ENCODE measurements around the gene PIEZO1.

Gene PIEZO1

GRCh38 chr16:88817785-88818574 is 33.0 kb upstream of the PIEZO1 start:
- DNase-seq (ENCODE audit: low read depth in 2 of 2) = no peak

DNA sequence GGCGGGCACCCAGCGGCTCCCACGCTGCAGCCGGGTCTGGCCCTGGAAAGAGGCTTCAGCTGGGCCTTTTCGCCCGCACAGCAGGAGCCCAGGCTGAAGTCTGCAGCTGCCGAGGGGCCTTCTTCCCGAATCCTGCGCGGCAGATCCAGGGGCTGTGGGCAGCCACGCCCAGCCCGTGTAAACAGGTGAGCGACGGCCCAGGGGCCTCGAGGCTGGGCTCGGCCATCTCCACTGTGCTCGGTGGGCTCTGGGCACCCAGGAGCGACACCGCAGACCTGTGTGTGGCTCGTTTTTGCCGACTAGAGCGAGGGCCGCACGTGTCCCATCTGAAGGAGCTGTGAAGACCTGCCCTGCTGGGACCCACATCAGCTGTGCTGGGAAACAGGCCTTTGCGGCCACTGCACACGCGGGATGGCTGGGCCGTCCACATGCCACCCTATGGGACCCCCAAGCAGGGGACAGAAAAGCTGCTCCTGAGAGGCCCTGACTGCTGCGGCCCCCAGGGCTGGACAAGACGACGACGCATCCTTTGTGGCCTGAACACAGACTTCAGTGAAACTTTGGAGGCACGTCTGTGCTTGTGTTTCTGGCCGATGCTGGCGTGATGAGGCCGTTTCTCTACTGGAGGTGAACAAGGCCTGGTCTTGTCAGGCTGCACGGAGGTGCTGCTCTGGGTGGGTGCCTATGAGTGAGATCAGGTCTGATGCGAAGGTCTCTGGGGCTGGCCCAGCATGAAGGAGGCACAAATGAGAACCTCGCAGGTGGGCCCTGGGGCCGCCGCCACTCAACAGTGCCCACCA is 31.9 kb upstream of the PIEZO1 start:
- no peak for DNase-seq (ENCODE audit: low read depth in 2 of 2)

GRCh38 chr16:88815901-88816589 is 31.0 kb upstream of the PIEZO1 start:
- DNase-seq (ENCODE audit: low read depth in 2 of 2) = peak in 1 of 2 donors; percentile 57

DNA sequence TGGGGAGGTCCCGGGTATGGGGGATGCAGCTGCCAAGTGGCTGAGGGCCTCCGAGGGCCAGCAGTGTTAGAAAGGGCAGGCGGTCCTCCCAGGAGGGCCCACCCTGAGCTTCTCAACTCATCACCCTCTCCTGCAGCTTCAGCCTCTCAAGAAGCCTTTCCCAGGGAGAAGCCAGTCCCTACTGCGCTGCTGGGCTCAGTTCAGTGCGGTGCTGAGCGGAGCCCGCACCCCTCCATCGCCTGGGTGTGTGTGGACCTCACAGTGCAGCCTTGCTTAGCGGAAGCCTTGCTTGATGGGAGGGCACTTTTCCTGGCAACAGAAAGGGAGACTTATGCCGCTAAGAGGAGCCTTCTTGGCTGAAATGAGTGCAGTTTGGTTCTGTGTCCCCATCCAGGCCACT is 30.2 kb upstream of the PIEZO1 start:
- DNase-seq (ENCODE audit: low read depth in 2 of 2) = no peak

DNA sequence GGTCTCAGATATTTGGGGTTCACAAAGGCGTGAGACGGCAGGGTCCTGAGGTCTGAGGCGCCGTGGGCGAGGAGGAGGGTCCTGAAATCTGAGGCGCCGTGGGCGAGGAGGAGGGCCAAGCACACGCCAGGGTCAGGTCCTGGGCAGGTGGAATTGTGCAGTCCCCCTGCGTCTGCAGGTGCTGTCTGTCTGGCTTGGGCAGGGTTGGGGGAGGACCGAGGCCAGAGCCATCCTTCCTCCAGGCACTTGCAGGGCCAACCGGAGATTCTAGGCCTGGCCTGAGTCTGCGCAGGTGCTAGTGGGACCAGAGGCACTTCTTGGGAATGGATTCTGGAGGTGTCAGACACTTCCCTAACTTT is 29.1 kb upstream of the PIEZO1 start:
- no peak for DNase-seq (ENCODE audit: low read depth in 2 of 2)

GRCh38 chr16:88813269-88814143 is 28.5 kb upstream of the PIEZO1 start:
- DNase-seq (ENCODE audit: low read depth in 2 of 2) = no peak

GRCh38 chr16:88812513-88813268 is 27.7 kb upstream of the PIEZO1 start:
- no peak for DNase-seq (ENCODE audit: low read depth in 2 of 2)

- peak; percentile 93 to 97 for DNase-seq (ENCODE audit: low read depth in 2 of 2)
Observed at GRCh38 chr16:88811769-88812512, 26.9 kb upstream of the PIEZO1 start, which contains the start of gene APRT. APRT (minus strand) TSS chr16:88811928; CDS start chr16:88811899, 29 bp downstream.

- no peak for DNase-seq (ENCODE audit: low read depth in 2 of 2)
Observed at GRCh38 chr16:88810912-88811768, 26.1 kb upstream of the PIEZO1 start.

GRCh38 chr16:88810166-88810911 is 25.3 kb upstream of the PIEZO1 start:
- no peak for DNase-seq (ENCODE audit: low read depth in 2 of 2)

DNA sequence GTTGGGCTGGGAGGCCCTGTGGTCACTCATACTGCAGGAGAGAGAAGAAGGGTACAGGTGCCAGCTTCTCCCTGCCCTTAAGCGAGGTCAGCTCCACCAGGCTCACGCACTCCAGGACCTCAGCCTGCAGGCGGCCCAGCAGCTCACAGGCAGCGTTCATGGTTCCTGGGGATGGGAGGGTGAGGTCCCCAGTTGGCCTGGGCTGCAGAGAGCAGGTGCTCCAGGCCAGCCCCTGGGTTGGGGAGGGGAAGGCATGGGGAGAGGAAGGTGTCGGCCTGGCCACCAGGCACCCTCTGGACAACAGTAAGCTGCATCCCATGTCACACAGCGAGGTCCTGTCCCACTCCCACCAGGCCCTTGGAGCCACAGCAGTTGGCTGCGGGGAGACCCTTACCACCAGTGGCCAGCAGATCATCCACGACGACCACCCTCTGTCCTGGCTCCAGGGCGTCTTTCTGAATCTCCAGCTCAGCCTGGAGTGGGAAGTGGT is 24.7 kb upstream of the PIEZO1 start:
- no peak for DNase-seq (ENCODE audit: low read depth in 2 of 2)

DNA sequence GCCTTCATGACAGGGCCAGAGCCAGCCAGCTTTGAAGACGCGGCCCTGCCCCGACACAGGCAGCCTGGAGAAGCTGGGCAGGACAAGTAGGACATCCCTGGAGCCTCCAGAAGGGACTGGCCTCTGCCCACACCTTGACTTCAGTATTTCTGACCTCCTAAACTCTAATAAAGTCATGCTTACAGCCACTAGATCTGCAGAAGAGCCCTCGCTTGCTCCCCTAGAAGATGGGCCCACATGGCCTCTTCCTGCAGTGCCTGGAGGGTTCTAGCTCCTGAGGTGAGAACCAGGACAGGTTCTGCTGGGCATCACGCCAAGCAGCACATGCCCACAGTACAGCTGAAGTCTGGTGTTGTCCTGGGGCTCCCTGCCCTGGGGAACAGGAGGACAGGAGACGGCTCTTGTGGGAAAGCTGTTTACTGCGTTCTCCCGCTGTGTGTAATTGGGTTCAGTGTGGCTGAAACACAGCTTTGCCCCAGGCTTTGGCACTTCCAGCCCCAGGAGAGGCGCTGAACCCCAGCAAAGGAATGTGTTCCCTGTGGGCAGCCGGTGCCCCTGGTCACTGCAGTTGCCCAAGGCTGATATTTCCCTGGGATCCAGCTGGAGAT is 24.2 kb upstream of the PIEZO1 start:
- no peak for DNase-seq (ENCODE audit: low read depth in 2 of 2)

- no peak for DNase-seq (ENCODE audit: low read depth in 2 of 2)
Observed at GRCh38 chr16:88807626-88808453, 22.8 kb upstream of the PIEZO1 start.

DNA sequence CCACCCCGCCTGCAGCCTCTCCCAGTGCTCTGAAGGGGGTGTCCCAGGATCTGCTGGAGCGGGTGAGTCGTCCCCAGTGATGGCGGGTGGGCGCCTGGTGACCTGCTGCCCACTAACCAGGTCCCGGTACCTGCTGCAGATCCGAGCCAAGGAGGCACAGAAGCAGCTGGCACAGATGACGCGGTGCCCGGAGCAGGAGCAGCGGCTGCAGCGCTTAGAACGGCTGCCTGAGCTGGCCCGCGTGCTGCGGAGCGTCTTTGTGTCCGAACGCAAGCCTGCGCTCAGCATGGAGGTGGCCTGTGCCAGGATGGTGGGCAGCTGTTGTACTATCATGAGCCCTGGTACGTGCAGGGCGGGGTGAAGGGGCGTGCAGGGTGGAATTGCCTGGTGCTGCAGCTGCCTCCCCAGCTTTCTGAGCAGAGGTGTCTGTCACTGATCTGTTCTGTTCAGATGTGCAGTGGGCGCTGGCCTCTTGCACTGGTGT is 22.2 kb upstream of the PIEZO1 start:
- no peak for DNase-seq (ENCODE audit: low read depth in 2 of 2)

GRCh38 chr16:88806491-88807111 is 21.6 kb upstream of the PIEZO1 start:
- DNase-seq (ENCODE audit: low read depth in 2 of 2) = no peak

DNA sequence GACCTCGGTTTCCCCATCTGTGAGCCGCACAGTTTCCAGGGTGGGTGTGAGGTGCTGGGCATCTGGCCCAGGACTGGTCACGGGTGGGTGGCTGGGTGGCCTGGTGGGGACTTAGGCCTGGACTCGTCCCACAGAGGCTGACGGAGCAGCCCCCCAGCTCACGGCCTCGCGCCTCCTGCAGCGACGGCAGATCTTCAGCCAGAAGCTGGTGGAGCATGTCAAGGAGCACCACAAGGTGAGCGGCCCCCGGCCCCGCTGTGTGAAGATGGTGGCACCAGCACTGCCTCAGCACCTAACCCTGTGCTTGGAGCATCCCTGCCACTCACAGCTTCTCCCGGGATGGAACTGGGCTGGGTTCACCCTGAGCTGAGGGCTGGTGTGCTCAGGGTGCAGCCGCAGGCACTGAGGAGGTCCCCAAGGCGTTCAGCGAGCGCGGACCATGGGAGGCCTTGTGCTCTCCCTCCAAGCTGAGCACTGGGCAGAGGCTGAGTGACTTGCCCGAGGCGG is 20.9 kb upstream of the PIEZO1 start:
- no peak for DNase-seq (ENCODE audit: low read depth in 2 of 2)
